Ramos (cell line): ENCODE measurements around the gene USP51.
"Not testable (repeated sequence)": the region's sequence is repeated elsewhere in the genome, so short reads cannot be mapped to it uniquely, and the experiment has no call there.

Experiments
- in situ Hi-C: fragments of 300-500 bp; cut with MboI; formaldehyde crosslinking; loops from one replicate; pipeline ENCODE4 v1.14.3; 2022; ENCODE audit warnings: low sequenced_read_pairs; ENCODE audit not compliant: unreplicated experiment

Gene USP51

GRCh38 chrX:55489314-55490009 lies at the start of gene USP51:
TSS of gene USP51 (minus strand) at chrX:55489848. CDS start at chrX:55488939, 909 bp downstream.
- in situ Hi-C loops, result no loop called here

- in situ Hi-C loops, result no loop called here
Observed at GRCh38 chrX:55524487-55524886, 34.8 kb upstream of the USP51 start.

DNA sequence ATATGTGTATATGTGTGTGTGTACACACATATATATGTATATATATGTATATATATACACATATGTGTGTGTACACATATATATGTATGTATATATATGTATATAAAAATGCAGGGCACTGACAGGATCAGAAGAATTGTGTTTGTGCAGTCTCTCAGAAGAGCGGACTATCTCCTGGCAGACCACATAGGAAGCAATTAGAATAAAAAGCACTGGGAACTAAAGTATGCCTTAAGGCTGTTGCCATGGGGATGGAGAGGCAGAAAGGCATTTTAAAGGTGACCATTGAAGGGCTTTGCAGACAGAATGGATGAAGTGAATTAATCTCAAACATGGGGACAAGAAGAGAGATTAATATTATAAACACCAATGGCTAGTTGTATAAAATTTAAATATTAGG lies 33.7 kb upstream of the USP51 start:
- in situ Hi-C loops, result no loop called here

DNA sequence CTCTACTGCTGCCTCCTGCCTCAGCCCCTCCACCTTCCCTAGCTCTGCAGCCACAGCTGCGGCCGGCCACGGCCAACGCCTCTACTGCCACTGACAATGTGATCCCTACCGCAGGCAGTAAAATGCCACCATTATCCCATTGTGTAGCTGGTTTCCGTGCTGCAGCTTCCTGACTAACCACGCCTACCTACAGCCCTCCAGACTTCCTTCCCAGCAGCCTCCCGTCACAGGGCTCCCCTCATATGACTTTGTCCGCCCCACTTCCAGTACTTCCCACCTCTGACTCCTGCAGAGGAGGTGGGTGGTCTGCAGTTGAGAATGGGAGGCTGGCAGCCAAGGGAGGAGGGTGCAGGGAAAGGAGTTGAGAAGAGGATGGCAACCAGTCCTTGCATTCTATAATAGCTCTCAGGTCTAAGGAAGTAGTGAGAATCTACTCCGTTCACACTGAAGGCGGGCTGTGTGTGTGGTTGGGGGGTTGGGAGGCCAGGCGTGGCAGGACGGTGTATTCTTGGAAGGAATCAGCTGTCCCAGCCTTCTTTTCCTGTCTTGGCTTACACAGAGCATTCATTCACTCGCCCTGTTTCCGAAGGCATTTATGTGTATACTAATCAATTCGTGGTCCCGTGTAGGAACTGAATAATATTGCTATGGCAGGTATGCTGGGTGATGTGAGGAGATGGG lies 33.1 kb upstream of the USP51 start:
- in situ Hi-C loops, result no loop called here

- in situ Hi-C loops, result no loop called here
Observed at GRCh38 chrX:55521687-55522086, 32.0 kb upstream of the USP51 start.

DNA sequence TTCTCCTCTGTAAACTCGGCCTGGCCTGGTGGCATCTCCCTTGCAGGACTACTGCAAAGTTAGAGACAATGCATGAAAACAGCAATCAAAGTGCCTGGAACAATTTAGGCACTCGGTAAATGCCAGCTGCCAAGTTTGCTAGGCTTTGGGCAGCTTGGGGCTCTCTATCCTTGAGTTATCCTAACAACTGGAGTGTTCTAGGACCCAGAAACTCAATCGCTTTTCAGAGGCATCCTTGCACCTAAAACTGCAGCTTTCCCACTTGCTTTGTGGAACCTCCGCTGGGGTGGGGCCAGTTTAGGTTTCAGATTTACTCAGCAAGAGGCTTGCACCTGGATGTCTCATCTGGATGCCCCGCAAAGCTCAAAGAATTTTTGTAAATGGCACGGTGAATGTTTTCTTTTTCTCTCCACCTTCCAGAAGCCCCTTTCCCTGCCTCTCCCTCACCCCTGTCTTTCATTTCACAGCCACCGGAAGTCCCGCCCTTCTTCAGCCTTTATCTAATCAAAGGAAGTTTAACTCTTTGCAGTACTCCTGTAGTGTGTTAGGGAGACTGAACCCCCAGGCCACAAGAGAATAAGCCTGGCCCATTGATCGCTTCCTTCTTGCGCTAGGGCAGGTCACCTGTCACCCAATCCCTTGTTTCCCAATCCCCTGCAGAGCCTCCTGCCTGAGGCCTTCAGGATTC lies 27.3 kb upstream of the USP51 start:
- in situ Hi-C loops, result not testable (repeated sequence)

DNA sequence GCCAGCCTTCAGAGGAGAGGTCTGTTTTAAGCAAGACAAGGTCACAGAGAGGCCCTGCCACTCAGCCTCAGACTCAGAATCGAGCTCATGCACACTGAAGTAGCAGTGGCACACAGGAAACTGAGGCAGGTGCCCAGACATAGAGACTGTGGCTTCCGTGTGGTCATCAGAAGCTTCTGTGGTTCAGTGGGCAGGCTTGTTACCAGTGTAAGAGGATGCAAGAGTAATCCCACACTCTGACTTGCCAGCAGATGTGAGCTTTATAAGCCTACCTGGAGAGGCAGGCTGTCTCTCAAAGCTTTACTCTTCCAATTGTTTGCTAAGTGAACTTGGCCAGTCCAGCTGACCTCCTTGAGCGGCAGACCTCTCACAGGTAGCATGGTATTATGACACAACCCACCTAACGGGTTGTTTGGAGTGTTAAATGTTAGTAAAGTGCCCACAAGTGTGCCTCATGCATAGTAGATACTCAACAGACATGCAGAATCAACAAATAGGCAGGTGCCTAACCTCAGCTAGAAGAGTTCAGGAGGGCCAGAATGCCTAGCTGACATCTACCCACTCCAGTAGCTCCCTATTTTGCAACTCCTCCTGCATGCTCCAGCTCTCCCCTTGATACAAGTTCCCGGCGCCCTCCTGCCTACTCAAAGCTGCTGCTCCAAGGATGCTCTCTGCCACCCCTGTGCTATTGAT lies 23.5 kb upstream of the USP51 start:
- in situ Hi-C loops, result not testable (repeated sequence)

GRCh38 chrX:55508410-55509152 lies 18.9 kb upstream of the USP51 start:
- in situ Hi-C loops, result not testable (repeated sequence)

GRCh38 chrX:55507699-55508098 lies 18.1 kb upstream of the USP51 start:
- in situ Hi-C loops, result not testable (repeated sequence)

GRCh38 chrX:55507010-55507409 lies 17.4 kb upstream of the USP51 start:
- in situ Hi-C loops, result not testable (repeated sequence)

- in situ Hi-C loops, result no loop called here
Observed at GRCh38 chrX:55490974-55491373, 1.3 kb upstream of the USP51 start.

GRCh38 chrX:55490121-55490520 lies 473 bp upstream of the USP51 start:
- in situ Hi-C loops, result no loop called here

- in situ Hi-C loops, result no loop called here
Observed at GRCh38 chrX:55488593-55489313, 895 bp downstream of the USP51 start.

DNA sequence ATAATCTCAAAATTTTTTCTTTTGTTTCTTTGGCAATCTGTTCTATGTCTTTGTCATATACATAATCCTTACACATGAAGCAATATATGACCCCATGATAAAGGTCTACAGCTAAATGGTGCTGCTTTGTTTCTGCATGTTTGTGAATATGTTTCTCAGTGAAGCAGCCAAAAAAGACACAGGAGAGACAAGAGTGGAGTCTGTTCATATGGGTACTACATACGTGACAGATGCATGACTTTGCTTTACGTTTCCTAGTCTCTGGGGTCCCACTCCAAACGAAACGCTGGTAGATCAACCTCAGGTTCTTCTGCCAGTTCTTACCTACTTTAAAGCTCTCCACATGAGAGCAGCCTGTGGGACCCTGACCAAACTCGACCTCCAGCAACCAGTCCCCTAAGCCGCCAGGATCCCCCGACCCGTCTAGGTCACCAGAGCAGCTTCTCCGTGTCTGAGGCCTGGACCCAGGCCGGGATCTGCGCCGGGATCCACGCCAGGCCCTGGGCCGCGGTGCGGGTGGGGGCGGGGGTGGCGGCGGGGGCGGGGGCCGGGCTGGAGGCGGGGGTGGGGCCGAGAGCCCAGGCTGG lies 1.5 kb downstream of the USP51 start:
- in situ Hi-C loops, result no loop called here

DNA sequence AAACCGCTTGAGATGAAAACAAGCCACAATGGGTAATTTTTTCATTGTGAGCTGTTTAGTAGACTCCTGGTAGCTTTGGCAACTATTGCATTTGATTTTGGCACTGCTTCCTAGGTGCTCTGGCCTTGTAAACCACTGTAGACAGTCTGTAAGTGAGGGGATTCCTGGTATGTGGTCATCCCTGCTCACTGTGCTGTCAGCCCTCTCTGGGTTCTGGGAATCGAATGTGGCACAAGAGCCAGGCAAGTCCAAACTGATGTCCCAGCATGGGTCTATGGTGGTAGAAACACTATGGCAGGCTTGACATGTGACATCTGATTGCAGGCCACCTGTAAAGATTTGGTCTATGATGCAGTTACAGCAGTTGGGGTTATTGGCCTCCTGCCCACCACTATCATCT lies 2.5 kb downstream of the USP51 start:
- in situ Hi-C loops, result no loop called here

DNA sequence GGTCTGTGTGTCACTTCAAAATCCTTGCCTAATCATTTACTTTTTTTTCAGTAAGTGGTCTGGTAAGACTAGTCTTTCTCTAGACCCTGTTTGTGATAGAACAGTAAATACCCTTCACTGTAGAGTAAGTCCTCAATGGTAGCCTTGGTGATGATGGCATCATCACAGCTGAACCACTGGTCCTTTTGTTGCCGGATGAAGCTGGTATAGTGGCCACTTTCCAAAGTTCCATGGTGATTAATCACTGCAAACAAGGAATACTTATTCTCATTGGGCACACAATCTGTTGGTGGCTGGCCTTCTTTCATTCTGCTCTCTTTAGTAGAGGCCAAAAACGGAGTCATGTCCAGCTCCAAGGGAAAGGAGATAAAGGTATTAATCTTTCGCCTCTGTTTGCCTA lies 2.9 kb downstream of the USP51 start:
- in situ Hi-C loops, result no loop called here

DNA sequence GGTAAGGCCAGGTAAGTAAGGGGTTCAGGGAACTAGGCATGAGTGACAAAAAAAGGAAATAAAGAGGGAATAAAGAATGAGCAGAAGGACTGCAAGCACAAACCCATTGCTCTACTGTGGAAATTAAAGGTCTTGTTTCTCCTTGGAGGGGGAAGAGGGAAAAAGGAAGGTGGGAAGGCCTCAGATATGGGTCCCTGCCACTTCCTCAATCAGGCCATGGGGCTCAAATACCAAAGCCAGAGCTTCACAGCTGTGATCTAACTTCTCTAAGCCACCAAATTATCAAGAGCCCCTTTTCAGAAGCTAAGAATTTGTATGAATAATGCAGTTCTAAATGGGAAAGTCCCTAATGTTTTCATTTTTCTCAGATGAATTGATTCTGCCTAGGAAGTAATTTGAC lies 4.7 kb downstream of the USP51 start:
- in situ Hi-C loops, result no loop called here

- in situ Hi-C loops, result no loop called here
Observed at GRCh38 chrX:55480390-55481062, 9.1 kb downstream of the USP51 start.

DNA sequence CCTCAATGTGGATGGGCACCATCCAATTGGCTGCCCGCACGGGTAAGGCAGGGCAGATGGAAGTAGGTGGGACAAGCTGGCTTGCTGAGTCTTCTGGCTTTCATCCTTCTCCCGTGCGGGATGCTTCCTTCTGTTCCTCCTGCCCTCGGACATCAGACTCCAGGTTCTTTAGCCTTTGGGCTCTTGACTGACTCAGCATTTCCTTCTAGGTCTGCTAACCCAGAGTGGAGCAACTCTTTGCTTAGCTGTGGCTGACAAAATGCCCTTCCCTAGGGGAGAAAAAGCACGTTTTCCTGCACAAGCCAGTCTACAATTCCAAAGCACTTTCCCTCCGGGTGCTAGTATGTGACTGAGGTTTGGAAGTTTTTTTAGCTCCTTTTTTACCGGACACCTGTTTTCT lies 9.7 kb downstream of the USP51 start:
- in situ Hi-C loops, result not testable (repeated sequence)
